Effector memory CD4-positive, alpha-beta T cell (primary cell): Measurements from ENCODE around the gene CACNA1G.

Source experiments
- DNase-seq, 3 donors: peaks; one replicate each; pipeline ENCODE4 v3.0.0-alpha.2; 2020
- H3K27ac ChIP-seq: 2 replicates; pipeline ENCODE4 v1.7.0; 2013; ENCODE audit warnings: mild to moderate bottlenecking, low read length, moderate library complexity; ENCODE audit not compliant: insufficient read depth, poor library complexity, severe bottlenecking
- H3K27me3 ChIP-seq: replicated peaks from 2 replicates; pipeline ENCODE4 v1.7.0; 2013; ENCODE audit warnings: mild to moderate bottlenecking, low read length; ENCODE audit not compliant: insufficient read depth, control insufficient read depth, poor library complexity, severe bottlenecking
- H3K36me3 ChIP-seq: 2 replicates; pipeline ENCODE4 v1.7.0; 2013; ENCODE audit warnings: mild to moderate bottlenecking, low read length, moderate library complexity; ENCODE audit not compliant: control insufficient read depth, insufficient read depth
- H3K4me1 ChIP-seq: 2 replicates; pipeline ENCODE4 v1.7.0; 2013; ENCODE audit warnings: low read length, mild to moderate bottlenecking; ENCODE audit not compliant: control insufficient read depth, insufficient read depth, poor library complexity, severe bottlenecking
- H3K4me3 ChIP-seq: 2 replicates; pipeline ENCODE4 v1.7.0; 2013; ENCODE audit warnings: low read length, low read depth, mild to moderate bottlenecking; ENCODE audit not compliant: insufficient read depth, poor library complexity, severe bottlenecking
- H3K9me3 ChIP-seq: 2 replicates; pipeline ENCODE4 v1.7.0; 2013; ENCODE audit warnings: mild to moderate bottlenecking, low read length, moderate library complexity; ENCODE audit not compliant: control insufficient read depth

Gene CACNA1G

DNA sequence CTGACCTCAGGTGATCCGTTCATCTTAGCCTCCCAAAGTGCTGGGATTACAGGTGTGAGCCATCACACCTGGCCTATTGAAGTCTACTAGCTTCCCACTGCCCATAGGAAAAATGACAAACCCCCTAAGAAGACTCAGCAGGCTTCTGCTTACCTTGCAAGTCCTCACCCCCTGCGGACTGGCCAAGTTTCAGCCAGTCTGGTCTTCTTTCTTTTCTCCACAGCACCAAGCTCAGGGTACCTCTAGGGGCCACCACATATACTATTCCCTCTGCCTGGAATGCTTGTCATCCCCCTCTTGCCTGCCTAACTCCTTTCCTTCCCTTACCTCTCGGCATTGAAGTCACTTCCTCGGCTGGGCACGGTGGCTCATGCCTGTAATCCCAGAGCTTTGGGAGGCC, 105.3 kb downstream of the CACNA1G start:
- DNase-seq, result no peak
- no peaks in the 10 kb centered on the region for H3K27me3 ChIP-seq
- H3K27ac ChIP-seq, result no peak overlapping the region
- H3K4me1 ChIP-seq, result no peaks in the 10 kb centered on the region
- H3K36me3 ChIP-seq, result no peaks in the 10 kb centered on the region
- no peaks in the 10 kb centered on the region for H3K9me3 ChIP-seq
- H3K4me3 ChIP-seq, result no peak overlapping the region

DNA sequence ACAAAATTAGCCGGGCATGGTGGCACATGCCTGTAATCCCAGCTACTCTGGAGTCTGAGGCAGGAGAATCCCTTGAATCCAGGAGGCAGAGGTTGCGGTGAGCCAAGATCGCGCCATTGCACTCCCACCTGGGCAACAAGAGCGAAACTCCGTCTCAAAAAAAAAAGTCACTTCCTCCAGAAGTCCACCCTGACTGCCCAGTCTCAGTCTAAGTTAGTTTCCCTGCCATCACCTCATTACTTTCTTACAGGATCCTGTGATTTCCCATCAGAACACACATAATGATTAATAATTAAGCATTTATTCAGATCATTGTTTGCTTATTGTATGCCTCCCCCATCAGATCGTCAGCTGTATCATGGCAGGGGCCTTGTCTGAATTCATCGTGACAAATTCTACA, 105.8 kb downstream of the CACNA1G start:
- Histone ChIP-seq H3K4me3 (no peak overlapping the region), H3K9me3 (no peaks in the 10 kb centered on the region), H3K27me3 (no peaks in the 10 kb centered on the region), H3K36me3 (no peaks in the 10 kb centered on the region), H3K27ac (no peak overlapping the region), H3K4me1 (no peaks in the 10 kb centered on the region)
- DNase-seq, result no peak

GRCh38 chr17:50667259-50668024, 106.9 kb downstream of the CACNA1G start:
- no peak overlapping the region for H3K27ac ChIP-seq
- H3K4me1 ChIP-seq, result no peaks in the 10 kb centered on the region
- no peaks in the 10 kb centered on the region for H3K36me3 ChIP-seq
- no peaks in the 10 kb centered on the region for H3K9me3 ChIP-seq
- no peaks in the 10 kb centered on the region for H3K27me3 ChIP-seq
- H3K4me3 ChIP-seq, result no peak overlapping the region
- no peak for DNase-seq

- no peak overlapping the region for H3K4me3 ChIP-seq
- H3K4me1 ChIP-seq, result no peaks in the 10 kb centered on the region
- DNase-seq, result no peak
- no peak overlapping the region for H3K27ac ChIP-seq
- no peaks in the 10 kb centered on the region for H3K27me3 ChIP-seq
- no peaks in the 10 kb centered on the region for H3K9me3 ChIP-seq
- H3K36me3 ChIP-seq, result no peaks in the 10 kb centered on the region
Observed at GRCh38 chr17:50668025-50668837, 107.7 kb downstream of the CACNA1G start.

DNA sequence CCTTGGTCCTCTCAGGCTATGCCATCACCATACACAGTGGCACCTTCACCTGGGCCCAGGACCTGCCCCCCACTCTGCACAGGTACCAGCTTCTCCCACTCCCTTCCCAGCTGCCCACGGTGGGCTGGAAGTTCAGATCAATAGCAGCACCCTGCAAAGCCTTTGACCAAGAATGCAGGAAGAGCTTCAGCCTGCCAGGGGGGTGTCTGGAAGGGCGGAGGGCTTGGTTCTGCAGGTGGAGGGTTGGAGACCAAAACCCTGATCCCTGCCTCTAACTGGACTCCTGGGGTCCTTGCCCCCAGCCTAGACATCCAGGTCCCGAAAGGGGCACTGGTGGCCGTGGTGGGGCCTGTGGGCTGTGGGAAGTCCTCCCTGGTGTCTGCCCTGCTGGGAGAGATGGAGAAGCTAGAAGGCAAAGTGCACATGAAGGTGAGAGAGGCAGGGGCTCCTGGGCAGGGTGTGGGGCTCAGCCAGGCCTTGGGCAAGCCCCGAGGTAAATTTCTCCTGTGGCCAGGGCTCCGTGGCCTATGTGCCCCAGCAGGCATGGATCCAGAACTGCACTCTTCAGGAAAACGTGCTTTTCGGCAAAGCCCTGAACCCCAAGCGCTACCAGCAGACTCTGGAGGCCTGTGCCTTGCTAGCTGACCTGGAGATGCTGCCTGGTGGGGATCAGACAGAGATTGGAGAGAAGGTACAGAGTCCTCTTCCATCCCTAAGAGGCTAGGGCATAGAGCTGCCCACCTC, 108.5 kb downstream of the CACNA1G start:
- Histone ChIP-seq H3K4me3 (no peak overlapping the region), H3K27me3 (no peaks in the 10 kb centered on the region), H3K9me3 (no peaks in the 10 kb centered on the region), H3K27ac (no peak overlapping the region), H3K36me3 (no peaks in the 10 kb centered on the region), H3K4me1 (no peaks in the 10 kb centered on the region)
- no peak for DNase-seq

- no peaks in the 10 kb centered on the region for H3K27me3 ChIP-seq
- DNase-seq, result no peak
- H3K36me3 ChIP-seq, result no peaks in the 10 kb centered on the region
- no peak overlapping the region for H3K4me3 ChIP-seq
- H3K27ac ChIP-seq, result no peak overlapping the region
- no peaks in the 10 kb centered on the region for H3K9me3 ChIP-seq
- no peaks in the 10 kb centered on the region for H3K4me1 ChIP-seq
Observed at GRCh38 chr17:50672071-50672470, 111.6 kb downstream of the CACNA1G start.

DNA sequence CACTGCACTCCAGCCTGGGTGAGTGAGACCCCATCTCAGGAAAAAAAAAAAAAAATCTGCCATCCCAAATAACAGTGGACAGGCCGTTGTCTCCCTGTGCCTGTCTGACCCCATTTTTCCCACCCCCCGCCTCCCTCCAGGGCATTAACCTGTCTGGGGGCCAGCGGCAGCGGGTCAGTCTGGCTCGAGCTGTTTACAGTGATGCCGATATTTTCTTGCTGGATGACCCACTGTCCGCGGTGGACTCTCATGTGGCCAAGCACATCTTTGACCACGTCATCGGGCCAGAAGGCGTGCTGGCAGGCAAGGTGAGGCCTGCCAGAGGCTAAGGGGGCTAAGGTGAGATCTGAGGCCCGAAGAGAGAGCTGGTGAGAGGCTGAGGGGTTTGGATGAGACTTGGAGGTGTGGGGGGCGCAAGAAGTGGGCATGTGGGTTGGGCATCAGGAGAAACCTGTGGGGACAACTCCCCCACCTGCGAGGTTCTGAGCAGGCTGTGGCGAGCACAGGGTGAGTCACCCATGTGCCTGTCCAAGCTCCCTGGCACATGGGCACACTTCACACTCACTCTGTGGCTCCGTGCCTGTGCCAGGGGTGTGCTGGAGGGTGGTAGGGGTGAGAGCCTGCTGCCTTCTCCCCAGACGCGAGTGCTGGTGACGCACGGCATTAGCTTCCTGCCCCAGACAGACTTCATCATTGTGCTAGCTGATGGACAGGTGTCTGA, 112.5 kb downstream of the CACNA1G start:
- Histone ChIP-seq H3K27me3 (no peaks in the 10 kb centered on the region), H3K9me3 (no peaks in the 10 kb centered on the region), H3K36me3 (no peaks in the 10 kb centered on the region), H3K4me3 (no peak overlapping the region), H3K4me1 (no peaks in the 10 kb centered on the region), H3K27ac (no peak overlapping the region)
- no peak for DNase-seq

GRCh38 chr17:50675190-50675589, 114.7 kb downstream of the CACNA1G start:
- no peak overlapping the region for H3K27ac ChIP-seq
- no peaks in the 10 kb centered on the region for H3K36me3 ChIP-seq
- H3K9me3 ChIP-seq, result no peaks in the 10 kb centered on the region
- H3K4me1 ChIP-seq, result no peaks in the 10 kb centered on the region
- no peak overlapping the region for H3K4me3 ChIP-seq
- no peaks in the 10 kb centered on the region for H3K27me3 ChIP-seq
- DNase-seq, result no peak

- Histone ChIP-seq H3K36me3 (no peaks in the 10 kb centered on the region), H3K4me1 (no peaks in the 10 kb centered on the region), H3K27ac (no peak overlapping the region), H3K4me3 (no peak overlapping the region), H3K9me3 (no peaks in the 10 kb centered on the region), H3K27me3 (no peaks in the 10 kb centered on the region)
- DNase-seq, result no peak
Observed at GRCh38 chr17:50675627-50676026, 115.1 kb downstream of the CACNA1G start.
